Measurements from ENCODE around the gene LMCD1. TPM values are rescaled to one million over a fixed set of nuclear protein-coding genes. Genes with fewer than 3 reads are reported as not detected.

The LMCD1 gene, protein sequence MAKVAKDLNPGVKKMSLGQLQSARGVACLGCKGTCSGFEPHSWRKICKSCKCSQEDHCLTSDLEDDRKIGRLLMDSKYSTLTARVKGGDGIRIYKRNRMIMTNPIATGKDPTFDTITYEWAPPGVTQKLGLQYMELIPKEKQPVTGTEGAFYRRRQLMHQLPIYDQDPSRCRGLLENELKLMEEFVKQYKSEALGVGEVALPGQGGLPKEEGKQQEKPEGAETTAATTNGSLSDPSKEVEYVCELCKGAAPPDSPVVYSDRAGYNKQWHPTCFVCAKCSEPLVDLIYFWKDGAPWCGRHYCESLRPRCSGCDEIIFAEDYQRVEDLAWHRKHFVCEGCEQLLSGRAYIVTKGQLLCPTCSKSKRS
- total RNA-seq (1 to 10 TPM in 1 of 5 donors, under 1 TPM in 4; 0.61 to 1.5 (median 0.63) TPM), total RNA-seq (0.09 to 1.7 (median 0.67) reads per million in 29 experiments)
- total RNA-seq (2013): 0.68 TPM

DNA sequence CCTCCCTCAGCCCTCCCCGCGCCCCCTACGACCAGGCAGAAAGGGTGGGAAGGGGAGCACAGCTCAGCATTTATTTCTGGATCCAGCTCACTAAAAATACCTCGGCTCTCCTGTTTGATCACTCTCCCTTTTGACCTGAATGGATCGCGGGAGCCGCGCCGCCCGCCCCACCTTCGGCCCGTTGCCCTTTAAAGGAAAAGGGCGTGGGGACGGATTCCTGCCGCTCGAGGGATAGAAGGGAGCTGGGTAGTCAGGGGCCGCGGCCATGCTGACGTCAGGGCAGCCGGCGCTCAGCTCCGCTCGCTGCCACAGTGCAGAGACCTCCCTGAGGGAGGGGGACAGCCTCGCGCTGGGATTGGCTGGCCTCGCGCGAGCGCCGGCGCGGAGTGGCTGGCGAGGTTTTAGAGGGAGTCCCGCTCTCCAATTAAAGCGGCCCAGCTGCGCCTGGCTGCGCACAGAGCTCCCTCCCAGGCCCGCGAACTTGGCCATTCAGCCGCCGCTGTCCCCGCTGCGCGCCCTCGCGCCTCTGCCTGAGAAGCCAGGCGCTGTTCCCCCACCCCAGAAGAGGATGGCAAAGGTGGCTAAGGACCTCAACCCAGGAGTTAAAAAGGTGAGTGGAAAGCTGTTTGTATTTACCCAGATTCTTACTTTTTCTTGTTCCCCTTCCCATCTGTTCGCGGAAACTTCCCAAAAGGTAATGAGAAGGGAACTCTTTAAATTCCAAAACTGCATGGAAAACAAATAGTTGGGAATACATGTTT lies at the start of gene LMCD1:
Gene LMCD1 (plus strand): TSS at position 453 of the 761 bp plus-strand sequence. CDS start 116 bp downstream, at position 569.
- Histone ChIP-seq H3K27ac (ENCODE audit: low read length) (no peak within 1 kb of the TSS), H3K4me3 (ENCODE audit: control insufficient read depth in 1 of 2, extremely low read depth in 1 of 2, low read length in 1 of 2) (peak within 1 kb of the TSS; percentile 56 to 61), H3K9me3 (no peaks in the 10 kb centered on the region), H3K27me3 (replicated peaks in 1 of 2; ENCODE audit: control insufficient read depth in 2 of 2, extremely low read depth in 1 of 2, insufficient read depth in 2 of 2, low read length in 1 of 2) (peaks cover 0 to 17% of the 10 kb centered on the region in 2 experiments), H3K36me3 (ENCODE audit: control insufficient read depth in 2 of 2, extremely low read depth in 1 of 2, insufficient read depth in 1 of 2, low read length in 1 of 2) (no peaks in the 10 kb centered on the region), H3K4me1 (ENCODE audit: control insufficient read depth in 1 of 2, extremely low read depth in 1 of 2, insufficient read depth in 2 of 2, low read length in 2 of 2) (peaks cover 2 to 12% of the 10 kb centered on the region in 2 experiments)
- ChIA-PET CTCF (interaction anchor here in 1 of 2 donors (0.6 to 1.3 kb wide), 2 partner anchors 84 to 177 kb away, joined by 5 to 6 read pairs; no protein-coding TSS in a partner anchor), POLR2A (interaction anchor here in 1 of 2 donors (0.5 kb wide), 2 partner anchors 58 to 626 kb away, joined by 4 read pairs; no protein-coding TSS in a partner anchor)
- Mint-ChIP-seq H3K27ac (peak within 1 kb of the TSS; percentile 28 to 61), H3K4me1 (peaks cover 11 to 25% (median 12%) of the 10 kb centered on the region in 3 donors), H3K27me3 (peaks cover 4 to 12% of the 10 kb centered on the region in 2 donors), H3K4me3 (peak within 1 kb of the TSS; percentile 77 to 87 (median 84)), H3K9me3 (peaks cover 0 to 4% (median 0%) of the 10 kb centered on the region in 3 donors), H3K36me3 (no peaks in the 10 kb centered on the region)
- ATAC-seq (replicated peaks in 1 of 4): peak; percentile 99
- WGBS (ENCODE audit: insufficient coverage): 2% methylated on average over 29 of the region's 49 CpGs
- DNase-seq: peak; percentile 38 to 84 (median 67)

DNA sequence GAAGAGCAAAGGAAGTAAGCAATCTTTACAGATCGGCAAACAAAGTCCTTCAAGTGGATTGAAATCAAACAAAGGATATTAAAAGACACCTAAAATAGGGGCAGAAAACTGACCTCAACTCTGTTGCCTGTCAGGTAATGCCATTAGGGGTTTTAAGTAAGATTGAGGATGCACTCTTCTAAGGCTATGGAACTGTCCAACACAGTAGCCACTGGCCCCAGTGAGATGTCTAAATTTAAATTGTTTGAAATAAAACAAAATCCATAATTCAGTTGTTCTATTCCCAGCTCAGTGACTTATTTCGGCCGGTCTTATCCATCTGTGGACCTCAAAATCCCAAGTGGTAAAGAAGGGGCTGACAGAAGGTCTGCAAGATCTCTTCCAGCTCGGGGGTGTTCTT lies 49.5 kb upstream of the LMCD1 start:
- Histone ChIP-seq H3K4me3 (ENCODE audit: control insufficient read depth in 1 of 2, extremely low read depth in 1 of 2, low read length in 1 of 2) (no peak overlapping the region), H3K27ac (ENCODE audit: low read length) (no peak overlapping the region), H3K36me3 (ENCODE audit: control insufficient read depth in 2 of 2, extremely low read depth in 1 of 2, insufficient read depth in 1 of 2, low read length in 1 of 2) (no peaks in the 10 kb centered on the region), H3K4me1 (ENCODE audit: control insufficient read depth in 1 of 2, extremely low read depth in 1 of 2, insufficient read depth in 2 of 2, low read length in 2 of 2) (no peaks in the 10 kb centered on the region), H3K9me3 (no peaks in the 10 kb centered on the region), H3K27me3 (replicated peaks in 1 of 2; ENCODE audit: control insufficient read depth in 2 of 2, extremely low read depth in 1 of 2, insufficient read depth in 2 of 2, low read length in 1 of 2) (peaks cover 0 to 2% of the 10 kb centered on the region in 2 experiments)
- Mint-ChIP-seq H3K9me3 (no peaks in the 10 kb centered on the region), H3K27me3 (peaks cover 7 to 14% of the 10 kb centered on the region in 2 donors), H3K36me3 (no peaks in the 10 kb centered on the region), H3K4me1 (no peaks in the 10 kb centered on the region), H3K27ac (no peak overlapping the region), H3K4me3 (no peak overlapping the region)
- 94% methylated on average over 2 of the region's 4 CpGs for WGBS (ENCODE audit: insufficient coverage)
- no peak for ATAC-seq (replicated peaks in 1 of 4)
- POLR2A ChIA-PET: no interaction called here
- CTCF ChIA-PET: no interaction called here
- DNase-seq: no peak

DNA sequence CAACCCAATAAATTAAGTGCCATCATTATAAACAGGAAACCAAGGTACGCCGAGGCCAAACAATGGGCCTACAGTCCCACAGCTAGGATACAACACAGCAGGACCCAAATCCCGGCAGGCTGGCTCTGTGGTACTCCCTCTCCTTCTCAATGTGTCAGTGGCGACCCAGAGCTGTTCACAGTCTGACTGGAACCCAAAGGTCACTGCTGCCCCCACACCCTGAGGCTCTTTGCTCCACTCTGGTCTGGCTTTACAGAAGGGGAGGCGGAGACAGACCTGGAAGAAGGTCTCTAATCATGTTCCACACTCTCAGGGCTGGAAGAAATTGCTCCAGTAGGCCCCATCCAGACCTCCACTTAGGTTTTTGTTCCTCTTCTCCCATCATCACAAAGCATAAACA lies 48.5 kb upstream of the LMCD1 start:
- ATAC-seq (replicated peaks in 1 of 4): no peak
- no peaks in the 10 kb centered on the region for H3K36me3 ChIP-seq (ENCODE audit: control insufficient read depth in 2 of 2, extremely low read depth in 1 of 2, insufficient read depth in 1 of 2, low read length in 1 of 2)
- CTCF ChIA-PET: no interaction called here
- no peaks in the 10 kb centered on the region for H3K36me3 Mint-ChIP-seq
- no peaks in the 10 kb centered on the region for H3K9me3 ChIP-seq
- peaks cover 7 to 8% of the 10 kb centered on the region in 2 donors for H3K27me3 Mint-ChIP-seq
- POLR2A ChIA-PET: no interaction called here
- peaks cover 0 to 2% of the 10 kb centered on the region in 2 experiments for H3K27me3 ChIP-seq (replicated peaks in 1 of 2; ENCODE audit: control insufficient read depth in 2 of 2, extremely low read depth in 1 of 2, insufficient read depth in 2 of 2, low read length in 1 of 2)
- no peak overlapping the region for H3K27ac ChIP-seq (ENCODE audit: low read length)
- H3K9me3 Mint-ChIP-seq: no peaks in the 10 kb centered on the region
- H3K4me3 ChIP-seq (ENCODE audit: control insufficient read depth in 1 of 2, extremely low read depth in 1 of 2, low read length in 1 of 2): no peak overlapping the region
- no peaks in the 10 kb centered on the region for H3K4me1 ChIP-seq (ENCODE audit: control insufficient read depth in 1 of 2, extremely low read depth in 1 of 2, insufficient read depth in 2 of 2, low read length in 2 of 2)
- DNase-seq: no peak
- 95% methylated on average over 4 of the region's 5 CpGs for WGBS (ENCODE audit: insufficient coverage)
- H3K4me1 Mint-ChIP-seq: no peaks in the 10 kb centered on the region
- no peak overlapping the region for H3K27ac Mint-ChIP-seq
- H3K4me3 Mint-ChIP-seq: no peak overlapping the region

DNA sequence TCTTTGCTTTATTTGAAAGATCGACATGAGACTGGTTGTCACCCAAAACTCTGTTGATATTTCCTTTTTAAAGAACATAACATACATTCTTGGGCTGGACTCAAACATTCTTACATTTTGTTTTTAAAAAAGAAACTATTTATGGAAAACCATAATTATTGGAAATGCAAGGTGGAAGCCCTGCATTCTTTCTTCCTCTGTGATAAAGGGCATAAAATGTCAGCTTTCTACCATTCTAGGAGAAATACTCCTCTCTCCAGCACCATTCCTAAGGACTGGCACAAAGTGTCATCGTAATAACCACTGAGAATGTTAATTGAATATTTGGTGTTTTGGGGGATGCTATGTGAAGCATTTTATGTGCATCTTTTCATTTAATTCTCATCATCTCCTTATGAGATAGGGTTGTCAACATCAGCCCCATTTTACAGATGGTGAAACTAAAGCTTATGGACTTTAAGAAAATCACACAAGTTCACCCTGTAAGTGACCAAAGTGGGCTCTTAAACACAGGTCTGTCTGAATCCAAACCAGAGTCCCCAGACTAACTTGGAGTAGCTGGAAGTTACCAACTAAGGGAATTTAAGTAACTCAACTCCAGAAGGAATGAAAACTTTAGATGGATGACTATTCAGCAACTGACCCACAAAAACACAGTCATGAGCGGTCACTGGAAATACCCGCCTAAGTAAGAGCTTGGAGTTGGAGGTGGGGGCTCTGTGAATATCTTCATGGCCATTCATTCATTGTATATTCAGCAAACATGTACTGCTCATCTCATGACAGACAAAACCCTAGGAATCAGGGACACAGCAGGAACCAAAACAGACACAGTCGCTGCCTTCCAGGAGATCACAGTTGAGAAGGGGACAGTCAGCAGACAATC lies 45.9 kb upstream of the LMCD1 start:
- Histone ChIP-seq H3K9me3 (no peaks in the 10 kb centered on the region), H3K4me3 (ENCODE audit: control insufficient read depth in 1 of 2, extremely low read depth in 1 of 2, low read length in 1 of 2) (no peak overlapping the region), H3K4me1 (ENCODE audit: control insufficient read depth in 1 of 2, extremely low read depth in 1 of 2, insufficient read depth in 2 of 2, low read length in 2 of 2) (no peaks in the 10 kb centered on the region), H3K27ac (ENCODE audit: low read length) (no peak overlapping the region), H3K27me3 (replicated peaks in 1 of 2; ENCODE audit: control insufficient read depth in 2 of 2, extremely low read depth in 1 of 2, insufficient read depth in 2 of 2, low read length in 1 of 2) (peaks cover 0 to 2% of the 10 kb centered on the region in 2 experiments), H3K36me3 (ENCODE audit: control insufficient read depth in 2 of 2, extremely low read depth in 1 of 2, insufficient read depth in 1 of 2, low read length in 1 of 2) (no peaks in the 10 kb centered on the region)
- H3K27ac Mint-ChIP-seq: no peak overlapping the region
- no peaks in the 10 kb centered on the region for H3K4me1 Mint-ChIP-seq
- ATAC-seq (replicated peaks in 1 of 4) (no peak), DNase-seq (no peak)
- ChIA-PET POLR2A (no interaction called here), CTCF (interaction anchor here in 1 of 2 donors (0.5 kb wide), 1 partner anchor 8 kb away, joined by 3 read pairs; no protein-coding TSS in a partner anchor)
- peaks cover 4 to 7% of the 10 kb centered on the region in 2 donors for H3K27me3 Mint-ChIP-seq
- WGBS (ENCODE audit: insufficient coverage): 80% methylated on average over 1 of the region's 5 CpGs
- H3K9me3 Mint-ChIP-seq: no peaks in the 10 kb centered on the region
- no peak overlapping the region for H3K4me3 Mint-ChIP-seq
- H3K36me3 Mint-ChIP-seq: no peaks in the 10 kb centered on the region

DNA sequence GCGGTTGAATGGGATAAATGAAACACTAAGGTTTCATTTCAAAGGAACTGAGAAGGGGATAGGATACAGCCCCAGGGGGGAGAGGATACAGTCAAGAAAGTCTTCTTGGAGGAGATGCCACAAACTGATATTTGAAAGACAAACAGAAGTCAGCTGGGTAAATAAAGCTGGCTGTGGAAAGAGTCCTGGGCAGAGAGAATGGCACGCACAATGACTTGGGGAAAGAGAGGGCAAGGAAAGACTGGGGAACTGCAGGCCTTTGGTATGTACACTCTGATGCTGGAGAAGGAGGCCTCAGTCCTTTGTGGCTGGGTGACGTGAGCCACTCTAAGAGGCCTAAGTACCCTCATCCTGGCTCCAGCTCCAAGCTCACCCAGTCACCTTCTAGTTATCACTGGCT lies 45.2 kb upstream of the LMCD1 start:
- H3K4me1 Mint-ChIP-seq: no peaks in the 10 kb centered on the region
- no peaks in the 10 kb centered on the region for H3K9me3 ChIP-seq
- ATAC-seq (replicated peaks in 1 of 4): no peak
- WGBS (ENCODE audit: insufficient coverage): 100% methylated on average over 1 of the region's 3 CpGs
- DNase-seq: no peak
- CTCF ChIA-PET: interaction anchor here in 1 of 2 donors (0.5 kb wide), 1 partner anchor 9 kb away, joined by 3 read pairs; no protein-coding TSS in a partner anchor
- no peaks in the 10 kb centered on the region for H3K4me1 ChIP-seq (ENCODE audit: control insufficient read depth in 1 of 2, extremely low read depth in 1 of 2, insufficient read depth in 2 of 2, low read length in 2 of 2)
- H3K27ac ChIP-seq (ENCODE audit: low read length): no peak overlapping the region
- no peaks in the 10 kb centered on the region for H3K36me3 Mint-ChIP-seq
- peaks cover 0 to 3% (median 0%) of the 10 kb centered on the region in 3 donors for H3K9me3 Mint-ChIP-seq
- H3K27me3 Mint-ChIP-seq: peaks cover 4 to 7% of the 10 kb centered on the region in 2 donors
- H3K27ac Mint-ChIP-seq: no peak overlapping the region
- peaks cover 0 to 2% of the 10 kb centered on the region in 2 experiments for H3K27me3 ChIP-seq (replicated peaks in 1 of 2; ENCODE audit: control insufficient read depth in 2 of 2, extremely low read depth in 1 of 2, insufficient read depth in 2 of 2, low read length in 1 of 2)
- no peak overlapping the region for H3K4me3 ChIP-seq (ENCODE audit: control insufficient read depth in 1 of 2, extremely low read depth in 1 of 2, low read length in 1 of 2)
- H3K36me3 ChIP-seq (ENCODE audit: control insufficient read depth in 2 of 2, extremely low read depth in 1 of 2, insufficient read depth in 1 of 2, low read length in 1 of 2): no peaks in the 10 kb centered on the region
- no peak overlapping the region for H3K4me3 Mint-ChIP-seq
- POLR2A ChIA-PET: no interaction called here
